CD4-positive, alpha-beta T cell (primary cell): ENCODE results near the gene RANBP9. TPM values are rescaled to one million over a fixed set of nuclear protein-coding genes. Genes with fewer than 3 reads are reported as not detected.

Experiments
- ATAC-seq: fragments of 200-7000 bp; cut with Tn5 transposase; one replicate; pipeline ENCODE4 v1.10.0; 2022; ENCODE audit warnings: mild to moderate bottlenecking; ENCODE audit not compliant: poor library complexity
- CTCF ChIA-PET: fragments of 350-600 bp; sonication (Branson Sonifier 250); formaldehyde crosslinking; loops from one replicate; lab custom pipeline; 2021; ENCODE audit warnings: antibody characterized with exemption, inconsistent platforms; lab: Charles Lee
- POLR2A ChIA-PET: fragments of 350-600 bp; sonication (Branson Sonifier 250); formaldehyde crosslinking; loops from one replicate; lab custom pipeline; 2021; ENCODE audit warnings: antibody characterized with exemption, inconsistent platforms; lab: Charles Lee
- DNase-seq, 14 experiments: peaks; one replicate each; pipeline ENCODE4 v3.0.0-alpha.2; 2013 to 2020; ENCODE audit warnings: mixed read lengths in 2 of 14
- H3K27ac ChIP-seq, 2 donors: one replicate each; pipeline versions ENCODE4 v1.5.1 to v1.7.0; 2013; ENCODE audit warnings: low read length in 2 of 2, low read depth in 1 of 2, mild to moderate bottlenecking in 1 of 2
- H3K27me3 ChIP-seq, 2 experiments: 1 replicate in 1 of 2; 2 replicates in 1 of 2; pipeline versions ENCODE4 v1.6.1 to v1.7.0; 2013; ENCODE audit warnings: low read length in 2 of 2, control low read depth in 1 of 2, mild to moderate bottlenecking in 1 of 2, moderate library complexity in 1 of 2; ENCODE audit not compliant: insufficient read depth in 2 of 2, control insufficient read depth in 1 of 2
- H3K36me3 ChIP-seq: one replicate; pipeline ENCODE4 v1.6.1; 2013; ENCODE audit warnings: low read length, control low read depth; ENCODE audit not compliant: insufficient read depth
- H3K4me1 ChIP-seq: one replicate; pipeline ENCODE4 v1.6.1; 2013; ENCODE audit warnings: low read length, control low read depth; ENCODE audit not compliant: insufficient read depth
- H3K4me3 ChIP-seq: one replicate; pipeline ENCODE4 v1.5.1; 2013; ENCODE audit warnings: mild to moderate bottlenecking, low read length, moderate library complexity
- H3K9me3 ChIP-seq, 2 experiments: 1 replicate in 1 of 2; 2 replicates in 1 of 2; pipeline versions ENCODE4 v1.6.1 to v1.7.0; 2013; ENCODE audit warnings: low read length in 2 of 2, mild to moderate bottlenecking in 2 of 2, control low read depth in 1 of 2, moderate library complexity in 1 of 2; ENCODE audit not compliant: control insufficient read depth in 1 of 2, insufficient read depth in 1 of 2
- H3K27ac Mint-ChIP-seq: one replicate; pipeline ENCODE4 v1.8.0; 2020; ENCODE audit warnings: mixed read lengths
- H3K27me3 Mint-ChIP-seq: one replicate; pipeline ENCODE4 v1.8.0; 2021; ENCODE audit warnings: mixed read lengths
- H3K36me3 Mint-ChIP-seq: one replicate; pipeline ENCODE4 v1.8.0; 2021; ENCODE audit warnings: low read depth, mixed read lengths
- H3K4me1 Mint-ChIP-seq: one replicate; pipeline ENCODE4 v1.8.0; 2021; ENCODE audit warnings: low read depth, mixed read lengths
- H3K4me3 Mint-ChIP-seq: one replicate; pipeline ENCODE4 v1.8.0; 2020; ENCODE audit warnings: mild to moderate bottlenecking, mixed read lengths
- H3K9me3 Mint-ChIP-seq: one replicate; pipeline ENCODE4 v1.8.0; 2020; ENCODE audit warnings: mixed read lengths
- intact Hi-C, 2 experiments: fragments of 100-400 bp; cut with DNase I in 1 of 2; cut with micrococcal nuclease in 1 of 2; formaldehyde crosslinking; loops; one replicate each; pipeline versions ENCODE4 v1.15.1 to v1.9.0; 2023 to 2025; cut with DNase I, micrococcal nuclease
- total RNA-seq, 174 experiments: library from RNA in 2 of 174; stranded (reverse) in 2 of 174; gene quantifications; one replicate each; pipeline ENCODE4 v1.2.3 and lab custom pipeline; 2021 to 2026
- TF ChIP-seq, protein P1 (sequence below): fragments of 200-600 bp; IDR thresholded peaks from one replicate; pipeline ENCODE4 v1.8.0; 2022; ENCODE audit warnings: antibody characterized with exemption, mild to moderate bottlenecking

RANBP9 gene
- total RNA-seq, 2 experiments from 2014 or later: 60.8 to 62.9 TPM

- H3K4me1 Mint-ChIP-seq: peaks cover 99% of the 10 kb centered on the region
- intact Hi-C loops: loop anchor here (5.0 kb wide), 2 partner anchors 32 to 37 kb away; no protein-coding TSS in a partner anchor
- DNase-seq: no peak
- Histone ChIP-seq H3K4me3 (no peak overlapping the region), H3K36me3 (no peaks in the 10 kb centered on the region), H3K27ac (no peak overlapping the region), H3K4me1 (peaks cover 16% of the 10 kb centered on the region), H3K9me3 (peaks cover 0 to under 1% of the 10 kb centered on the region in 2 experiments), H3K27me3 (no peaks in the 10 kb centered on the region)
- ATAC-seq: no peak
- H3K9me3 Mint-ChIP-seq: no peaks in the 10 kb centered on the region
- TF ChIP-seq, protein P1, sequence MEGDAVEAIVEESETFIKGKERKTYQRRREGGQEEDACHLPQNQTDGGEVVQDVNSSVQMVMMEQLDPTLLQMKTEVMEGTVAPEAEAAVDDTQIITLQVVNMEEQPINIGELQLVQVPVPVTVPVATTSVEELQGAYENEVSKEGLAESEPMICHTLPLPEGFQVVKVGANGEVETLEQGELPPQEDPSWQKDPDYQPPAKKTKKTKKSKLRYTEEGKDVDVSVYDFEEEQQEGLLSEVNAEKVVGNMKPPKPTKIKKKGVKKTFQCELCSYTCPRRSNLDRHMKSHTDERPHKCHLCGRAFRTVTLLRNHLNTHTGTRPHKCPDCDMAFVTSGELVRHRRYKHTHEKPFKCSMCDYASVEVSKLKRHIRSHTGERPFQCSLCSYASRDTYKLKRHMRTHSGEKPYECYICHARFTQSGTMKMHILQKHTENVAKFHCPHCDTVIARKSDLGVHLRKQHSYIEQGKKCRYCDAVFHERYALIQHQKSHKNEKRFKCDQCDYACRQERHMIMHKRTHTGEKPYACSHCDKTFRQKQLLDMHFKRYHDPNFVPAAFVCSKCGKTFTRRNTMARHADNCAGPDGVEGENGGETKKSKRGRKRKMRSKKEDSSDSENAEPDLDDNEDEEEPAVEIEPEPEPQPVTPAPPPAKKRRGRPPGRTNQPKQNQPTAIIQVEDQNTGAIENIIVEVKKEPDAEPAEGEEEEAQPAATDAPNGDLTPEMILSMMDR: no peak
- H3K4me3 Mint-ChIP-seq: no peak overlapping the region
- H3K27ac Mint-ChIP-seq: no peak overlapping the region
- ChIA-PET POLR2A (no interaction called here), CTCF (interaction anchor here (0.7 to 1.4 kb wide), 2 partner anchors 10 to 36 kb away, joined by 3 to 4 read pairs; no protein-coding TSS in a partner anchor)
- H3K36me3 Mint-ChIP-seq: peaks cover 12% of the 10 kb centered on the region
- no peaks in the 10 kb centered on the region for H3K27me3 Mint-ChIP-seq
These were observed 46.8 kb downstream of the RANBP9 start for GRCh38 chr6:13664703-13665352.

GRCh38 chr6:13663986-13664385 lies 47.6 kb downstream of the RANBP9 start:
- ChIA-PET POLR2A (no interaction called here), CTCF (interaction anchor here (0.7 to 1.4 kb wide), 3 partner anchors 11 to 37 kb away, joined by 3 to 4 read pairs (median 3); no protein-coding TSS in a partner anchor)
- Mint-ChIP-seq H3K27me3 (no peaks in the 10 kb centered on the region), H3K4me1 (peaks cover 100% of the 10 kb centered on the region), H3K27ac (no peak overlapping the region), H3K36me3 (peaks cover 5% of the 10 kb centered on the region), H3K4me3 (no peak overlapping the region), H3K9me3 (no peaks in the 10 kb centered on the region)
- TF ChIP-seq, protein P1: no peak
- Histone ChIP-seq H3K9me3 (no peaks in the 10 kb centered on the region), H3K36me3 (no peaks in the 10 kb centered on the region), H3K4me3 (no peak overlapping the region), H3K4me1 (peaks cover 12% of the 10 kb centered on the region), H3K27me3 (no peaks in the 10 kb centered on the region), H3K27ac (no peak overlapping the region)
- DNase-seq: no peak
- intact Hi-C loops: loop anchor here (5.0 kb wide), 2 partner anchors 33 to 38 kb away; no protein-coding TSS in a partner anchor
- ATAC-seq: no peak

DNA sequence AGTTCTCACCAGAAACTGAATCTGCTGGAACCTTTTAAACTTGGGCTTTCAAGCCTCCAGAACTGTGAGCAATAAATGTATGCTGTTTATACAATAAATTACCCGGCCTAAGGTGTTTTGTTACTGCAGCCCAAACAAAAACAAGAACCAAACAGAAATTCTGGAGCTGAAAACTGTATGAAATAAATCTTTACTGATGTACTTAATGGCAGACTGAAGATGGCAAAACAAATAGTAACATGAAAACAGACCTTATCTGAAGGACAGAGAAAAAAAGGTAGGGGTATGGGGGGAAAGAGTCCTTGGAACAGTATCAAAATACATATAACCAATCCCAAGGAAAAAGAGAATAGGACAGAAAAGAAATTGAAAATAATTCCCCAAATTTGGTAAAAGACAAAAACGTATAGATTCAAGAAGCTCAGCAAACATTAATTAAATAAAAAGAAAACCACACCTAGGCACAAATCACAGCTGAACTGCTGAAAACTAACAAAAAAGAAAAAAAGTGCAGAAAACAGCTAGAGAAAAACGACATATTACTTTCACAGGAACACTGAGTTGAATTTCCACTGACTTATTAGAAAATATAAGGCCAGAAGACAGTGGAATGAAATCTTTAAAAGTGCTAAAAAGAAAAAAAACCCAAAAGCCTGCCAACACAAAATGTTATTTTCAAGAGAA lies 48.8 kb downstream of the RANBP9 start:
- CTCF ChIA-PET: interaction anchor here (0.7 to 1.0 kb wide), 3 partner anchors 24 to 47 kb away, joined by 3 read pairs; no protein-coding TSS in a partner anchor
- Mint-ChIP-seq H3K9me3 (no peaks in the 10 kb centered on the region), H3K36me3 (no peaks in the 10 kb centered on the region), H3K27me3 (no peaks in the 10 kb centered on the region), H3K4me1 (peaks cover 92% of the 10 kb centered on the region), H3K4me3 (no peak overlapping the region), H3K27ac (no peak overlapping the region)
- Histone ChIP-seq H3K9me3 (no peaks in the 10 kb centered on the region), H3K36me3 (no peaks in the 10 kb centered on the region), H3K27ac (no peak overlapping the region), H3K4me1 (peaks cover 12% of the 10 kb centered on the region), H3K27me3 (no peaks in the 10 kb centered on the region), H3K4me3 (no peak overlapping the region)
- TF ChIP-seq, protein P1: no peak
- DNase-seq: no peak
- no peak for ATAC-seq
- POLR2A ChIA-PET: interaction anchor here (0.6 kb wide), 1 partner anchor 50 kb away, joined by 3 read pairs; no protein-coding TSS in a partner anchor
- intact Hi-C loops: loop anchor here (5.0 kb wide), 2 partner anchors 35 to 40 kb away; no protein-coding TSS in a partner anchor
